ENCODE data around the gene CLEC18C.
"Not testable (repeated sequence)": the region's sequence is repeated elsewhere in the genome, so short reads cannot be mapped to it uniquely, and the experiment has no call there.

The CLEC18C gene

GRCh38 chr16:70218586-70218985 lies 45.0 kb downstream of the CLEC18C start:
- DNase-seq (ENCODE audit: low read depth), result not testable (repeated sequence)

DNA sequence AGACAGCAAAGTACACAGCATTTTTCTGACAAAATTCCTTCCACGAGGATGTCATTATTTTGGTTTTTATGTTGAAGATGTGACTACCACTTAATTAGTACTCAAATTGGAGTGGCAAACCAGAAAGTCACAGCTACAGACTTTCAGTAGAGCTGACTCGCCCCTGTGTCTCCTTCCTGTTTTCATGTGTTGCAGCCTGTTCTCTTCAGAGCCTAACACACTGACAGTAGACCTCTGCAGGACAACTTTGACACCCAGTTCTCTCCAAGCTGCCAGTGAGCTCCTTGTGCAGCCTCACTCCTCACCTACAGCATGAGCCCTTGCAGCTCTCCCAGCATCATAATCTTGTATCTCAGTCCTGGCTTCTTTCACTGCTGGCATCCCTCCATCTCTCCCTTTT lies 49.0 kb downstream of the CLEC18C start:
- DNase-seq (ENCODE audit: low read depth), result not testable (repeated sequence)

DNA sequence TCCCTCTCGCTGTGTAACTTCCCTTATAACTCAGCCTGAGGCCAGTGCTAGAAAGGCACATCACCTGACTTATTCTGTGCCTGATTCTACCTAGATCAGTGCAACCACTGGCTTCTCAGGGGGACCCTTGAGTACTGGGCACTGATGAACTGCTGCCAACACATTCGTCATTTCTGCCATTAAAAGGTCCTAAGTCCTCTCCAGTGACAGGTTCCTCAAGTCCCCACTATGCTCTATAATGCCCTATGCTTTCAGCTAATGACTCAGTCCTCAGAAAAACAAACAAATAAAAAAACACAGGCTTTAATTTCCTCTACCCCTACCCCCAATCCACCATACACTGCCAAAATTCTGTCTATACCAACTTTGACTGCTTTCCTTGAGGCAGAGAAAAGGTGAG lies 49.6 kb downstream of the CLEC18C start:
- not testable (repeated sequence) for DNase-seq (ENCODE audit: low read depth)

DNA sequence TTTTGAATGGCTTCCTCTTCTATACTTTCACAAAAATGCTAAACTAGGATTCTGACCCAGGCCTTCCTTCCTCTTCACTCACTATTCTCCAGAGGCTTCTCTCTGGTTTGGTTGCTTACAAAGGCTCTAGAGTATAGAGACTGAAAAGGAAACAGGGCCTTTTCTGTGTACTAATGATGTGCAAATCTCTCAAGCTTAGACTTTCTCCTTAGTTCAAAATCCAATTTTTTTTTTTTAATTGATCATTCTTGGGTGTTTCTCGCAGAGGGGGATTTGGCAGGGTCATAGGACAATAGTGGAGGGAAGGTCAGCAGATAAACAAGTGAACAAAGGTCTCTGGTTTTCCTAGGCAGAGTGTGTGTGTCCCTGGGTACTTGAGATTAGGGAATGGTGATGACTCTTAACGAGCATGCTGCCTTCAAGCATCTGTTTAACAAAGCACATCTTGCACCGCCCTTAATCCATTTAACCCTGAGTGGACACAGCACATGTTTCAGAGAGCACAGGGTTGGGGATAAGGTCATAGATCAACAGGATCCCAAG lies 50.5 kb downstream of the CLEC18C start:
- DNase-seq (ENCODE audit: low read depth), result not testable (repeated sequence)

- DNase-seq (ENCODE audit: low read depth), result not testable (repeated sequence)
Measured at GRCh38 chr16:70224645-70225044, 51.1 kb downstream of the CLEC18C start.

GRCh38 chr16:70225430-70225829 lies 51.8 kb downstream of the CLEC18C start:
- not testable (repeated sequence) for DNase-seq (ENCODE audit: low read depth)

DNA sequence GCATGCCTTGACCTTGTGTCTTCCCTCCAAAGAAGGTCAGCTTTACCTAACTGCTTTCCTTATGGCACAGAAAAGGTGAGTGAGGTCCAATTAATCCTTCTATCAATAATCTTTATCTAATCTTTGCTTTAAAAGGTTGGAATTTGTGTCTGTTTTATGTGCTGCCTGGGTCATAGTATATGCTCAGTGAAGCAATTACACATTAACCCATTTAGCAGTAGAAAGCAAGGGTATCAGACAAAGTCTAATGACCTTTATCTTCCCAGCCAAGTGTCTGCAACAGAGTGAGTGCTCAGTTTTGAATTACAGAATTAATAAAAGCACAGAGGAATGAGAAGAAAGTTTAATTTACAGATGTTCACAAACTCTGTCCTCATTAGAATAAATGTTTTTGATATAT lies 52.4 kb downstream of the CLEC18C start:
- not testable (repeated sequence) for DNase-seq (ENCODE audit: low read depth)

DNA sequence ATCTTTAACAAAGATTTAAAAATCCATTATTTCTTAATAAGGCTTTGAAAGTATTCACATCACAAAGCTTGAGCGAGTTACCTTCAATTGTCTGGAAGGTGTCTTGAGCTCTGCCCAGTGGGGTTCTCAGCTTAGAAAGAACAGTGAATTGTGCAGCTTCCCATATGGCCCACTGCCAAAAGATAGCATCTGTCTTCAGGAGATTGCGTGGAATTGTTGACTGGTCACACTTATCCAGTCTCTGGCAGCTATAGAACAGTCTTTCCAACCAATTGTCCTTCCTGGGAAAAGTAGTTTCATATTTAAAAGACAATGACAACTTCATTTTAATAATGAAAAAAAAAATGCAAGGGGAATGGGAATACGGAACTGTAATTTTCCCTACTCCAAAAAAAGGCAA lies 58.2 kb downstream of the CLEC18C start:
- not testable (repeated sequence) for DNase-seq (ENCODE audit: low read depth)

Data from activated T-cell treated with anti-CD3 and anti-CD28 coated beads for 48 hours (primary cell).